Esophagus squamous epithelium (tissue), 5 donors: ENCODE results near the gene SMIM38. TPM values are rescaled to one million over a fixed set of nuclear protein-coding genes. Genes with fewer than 3 reads are reported as not detected.

Experiments used
- DNase-seq: peaks from one replicate; lab custom pipeline; 2025; lab: John Stamatoyannopoulos, UW
- H3K27ac ChIP-seq, 4 donors: fragments of 200-600 bp; sonication (generic); one replicate each; pipeline ENCODE4 v1.5.1; 2016 to 2019; ENCODE audit warnings: mild to moderate bottlenecking in 1 of 4
- H3K27me3 ChIP-seq, 4 donors: fragments of 200-600 bp; sonication (generic); 1 replicate in 3 of 4; 2 replicates in 1 of 4; pipeline versions ENCODE4 v1.5.1 to v1.6.0; 2017 to 2021; ENCODE audit warnings: antibody characterized with exemption in 1 of 4
- H3K36me3 ChIP-seq, 3 donors: fragments of 200-600 bp; sonication (generic); one replicate each; pipeline ENCODE4 v1.5.1; 2016 to 2019
- H3K4me1 ChIP-seq, 3 donors: fragments of 200-600 bp; sonication (generic); one replicate each; pipeline ENCODE4 v1.5.1; 2017 to 2019
- H3K4me3 ChIP-seq, 4 donors: fragments of 200-600 bp; sonication (generic); 1 replicate in 3 of 4; 2 replicates in 1 of 4; pipeline ENCODE4 v1.5.1; 2016 to 2019; ENCODE audit warnings: mild to moderate bottlenecking in 2 of 4, moderate library complexity in 1 of 4
- H3K9me3 ChIP-seq, 3 donors: fragments of 200-600 bp; sonication (generic); one replicate each; pipeline ENCODE4 v1.5.1; 2016 to 2019
- CTCF ChIP-seq, 6 experiments: fragments of 450-650 bp in 4 of 6; fragments of 200-600 bp in 2 of 6; sonication (generic) in 2 of 6; IDR thresholded peaks; one replicate each; pipeline ENCODE4 v1.5.1; 2016 to 2019; ENCODE audit warnings: antibody characterized with exemption in 6 of 6, mild to moderate bottlenecking in 4 of 6, moderate library complexity in 4 of 6
- POLR2A ChIP-seq, 4 donors: fragments of 450-650 bp; IDR thresholded peaks; one replicate each; pipeline ENCODE4 v1.6.1; 2017; ENCODE audit warnings: antibody characterized with exemption in 4 of 4, mild to moderate bottlenecking in 4 of 4, moderate library complexity in 3 of 4
- WGBS, 2 donors: methylation state at CpG; one replicate each; pipeline ENCODE4 v1.1.5; 2018; 5-methylcytosine and 5-hydroxymethylcytosine counted together
- intact Hi-C: fragments of 100-400 bp; cut with DNase I; formaldehyde crosslinking; loops from one replicate; pipeline ENCODE4 v1.15.0; 2022
- total RNA-seq, 4 donors: library from RNA; depleted of rRNA; stranded (reverse); fragments of >200 nt; gene quantifications; one replicate each; pipeline ENCODE4 v1.1.0, GENCODE V29; 2016
- donor health status: DM: yes; HTN: yes; CAD: no.

SMIM38 gene
- total RNA-seq, 4 donors from 2014 or later = 0.15 to 0.19 TPM; not detected in 2

DNA sequence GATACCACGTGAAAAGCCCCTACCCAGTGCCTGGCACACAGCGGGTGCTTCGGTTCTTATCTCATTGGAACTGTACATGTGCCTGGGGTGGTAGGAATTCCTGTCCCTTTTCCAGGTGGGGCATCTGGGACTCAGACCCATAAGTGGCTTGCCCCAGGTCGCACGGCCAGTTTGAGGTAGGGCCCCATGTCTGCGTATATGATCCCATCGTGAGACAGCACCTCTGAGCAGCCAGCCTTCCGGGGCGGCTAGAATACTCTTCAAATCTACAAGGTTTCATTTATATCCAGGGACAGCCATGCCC, 33.5 kb upstream of the SMIM38 start:
- Histone ChIP-seq H3K9me3 (peaks cover 0 to 7% (median 0%) of the 10 kb centered on the region in 3 donors), H3K27ac (peak overlapping the region; percentile 79 to 88 (median 84)), H3K36me3 (no peaks in the 10 kb centered on the region), H3K4me1 (peaks cover 20 to 45% (median 24%) of the 10 kb centered on the region in 3 donors), H3K4me3 (no peak overlapping the region), H3K27me3 (no peaks in the 10 kb centered on the region)
- 35 to 60% methylated on average over 4 to 6 of the region's 9 CpGs for WGBS, 2 donors
- no peak for TF ChIP-seq POLR2A (IDR thresholded peaks at IDR 0.05)
- no peak for TF ChIP-seq CTCF (IDR thresholded peaks at IDR 0.05)
- DNase-seq = no peak
- intact Hi-C loops = no loop called here

DNA sequence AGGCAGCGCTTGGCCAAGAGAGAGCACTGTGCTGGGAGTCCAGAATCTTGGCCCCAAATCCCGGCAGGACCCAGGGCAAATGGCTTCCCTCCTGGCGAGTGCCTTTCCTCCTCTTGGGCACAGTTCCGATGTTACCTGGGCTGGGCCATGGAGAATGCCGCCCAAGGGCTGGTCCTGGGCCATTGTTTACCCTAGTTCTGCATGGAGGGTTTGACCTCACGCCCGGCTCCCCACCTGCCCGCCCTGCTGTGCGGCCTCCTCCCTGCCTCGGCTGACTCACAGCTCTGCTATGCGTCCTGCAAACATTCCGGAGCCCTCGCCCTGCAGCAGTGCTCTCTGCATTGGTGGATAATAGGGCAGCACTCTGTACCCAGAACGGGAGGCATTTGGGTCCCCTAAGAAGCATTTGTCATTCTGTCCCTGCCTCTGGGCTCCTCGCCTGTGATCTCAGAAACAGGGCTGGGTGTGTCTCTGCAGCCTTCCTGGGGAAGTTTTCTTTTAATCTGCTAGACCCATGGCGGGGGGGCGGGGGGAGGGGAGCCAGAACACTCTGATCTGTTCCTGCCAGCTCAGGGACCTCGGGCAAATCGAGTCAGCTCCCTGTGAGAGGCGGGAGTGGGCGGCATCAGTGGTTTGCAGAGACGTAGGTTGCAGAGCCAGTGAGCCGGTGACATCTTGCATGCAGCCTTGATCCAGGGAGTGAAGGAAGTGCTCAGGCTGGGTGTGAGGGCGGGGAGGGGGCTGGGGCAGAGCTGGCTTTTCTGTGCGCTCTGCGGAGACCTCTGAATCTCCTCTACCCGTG, 32.9 kb upstream of the SMIM38 start:
- Histone ChIP-seq H3K36me3 (no peaks in the 10 kb centered on the region), H3K9me3 (peaks cover 0 to 8% (median 0%) of the 10 kb centered on the region in 3 donors), H3K27me3 (no peaks in the 10 kb centered on the region), H3K27ac (peak overlapping the region; percentile 79 to 88 (median 84)), H3K4me1 (peaks cover 20 to 49% (median 24%) of the 10 kb centered on the region in 3 donors), H3K4me3 (peak overlapping the region in 2 of 4 donors; percentile 4 to 10)
- TF ChIP-seq POLR2A (IDR thresholded peaks at IDR 0.05) (no peak), CTCF (IDR thresholded peaks at IDR 0.05) (no peak)
- WGBS, 2 donors = 2 to 8% methylated on average over 9 to 17 of the region's 27 CpGs
- intact Hi-C loops = no loop called here
- DNase-seq = no peak

- DNase-seq = no peak
- Histone ChIP-seq H3K9me3 (peaks cover 0 to 12% (median 0%) of the 10 kb centered on the region in 3 donors), H3K27ac (peak overlapping the region; percentile 79 to 88 (median 84)), H3K27me3 (no peaks in the 10 kb centered on the region), H3K4me3 (peak overlapping the region in 1 of 4 donors; percentile 10), H3K4me1 (peaks cover 20 to 49% (median 24%) of the 10 kb centered on the region in 3 donors), H3K36me3 (no peaks in the 10 kb centered on the region)
- intact Hi-C loops = no loop called here
- 88 to 90% methylated on average over 14 of the region's 27 CpGs for WGBS, 2 donors
- TF ChIP-seq POLR2A (IDR thresholded peaks at IDR 0.05) (no peak), CTCF (IDR thresholded peaks at IDR 0.05) (no peak)
These were observed 31.9 kb upstream of the SMIM38 start for GRCh38 chr11:69123593-69124545.

DNA sequence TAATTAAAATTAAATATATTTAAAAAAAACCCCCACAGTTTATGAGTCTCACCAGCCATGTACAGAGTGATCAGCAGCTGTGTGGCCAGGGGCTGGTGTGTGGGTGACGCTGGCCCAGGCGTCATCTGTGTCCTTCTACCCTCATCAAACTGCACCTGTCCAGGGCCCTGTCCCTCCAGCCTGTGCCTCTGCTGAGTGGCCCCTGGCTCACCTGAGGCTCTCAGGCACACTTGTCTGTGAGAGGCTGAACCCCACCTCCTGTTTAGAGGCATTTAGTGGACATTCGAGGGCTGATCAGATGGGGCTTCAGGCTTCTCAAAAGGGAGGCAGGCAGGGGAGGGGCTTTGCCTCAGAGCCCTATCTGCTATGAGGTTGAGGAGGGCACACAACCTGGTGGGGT, 29.9 kb upstream of the SMIM38 start:
- Histone ChIP-seq H3K4me1 (peaks cover 20 to 47% (median 24%) of the 10 kb centered on the region in 3 donors), H3K9me3 (peaks cover 0 to 5% (median 0%) of the 10 kb centered on the region in 3 donors), H3K27ac (no peak overlapping the region), H3K27me3 (no peaks in the 10 kb centered on the region), H3K36me3 (no peaks in the 10 kb centered on the region), H3K4me3 (no peak overlapping the region)
- 97 to 100% methylated on average over 2 to 3 of the region's 3 CpGs for WGBS, 2 donors
- DNase-seq = no peak
- intact Hi-C loops = no loop called here
- no peak for TF ChIP-seq POLR2A (IDR thresholded peaks at IDR 0.05)
- no peak for TF ChIP-seq CTCF (IDR thresholded peaks at IDR 0.05)
